Coronary artery (tissue), 2 donors: ENCODE data around the gene IQSEC3.

Source experiments
- DNase-seq: peaks from one replicate; pipeline ENCODE4 v3.0.0-alpha.2; 2017; ENCODE audit warnings: low spot score
- H3K27ac ChIP-seq, 2 donors: fragments of 200-600 bp; sonication (generic); one replicate each; pipeline ENCODE4 v1.5.1; 2016 to 2019
- H3K4me3 ChIP-seq: fragments of 200-600 bp; sonication (generic); 2 replicates; pipeline ENCODE4 v1.5.1; 2016; ENCODE audit warnings: mild to moderate bottlenecking, moderate library complexity
- CTCF ChIP-seq: fragments of 200-600 bp; sonication (generic); IDR thresholded peaks from one replicate; pipeline ENCODE4 v1.5.1; 2019; ENCODE audit warnings: antibody characterized with exemption

IQSEC3 gene

GRCh38 chr12:219891-220352 is 153.4 kb downstream of the IQSEC3 start:
- Histone ChIP-seq H3K27ac (no peak overlapping the region), H3K4me3 (no peak overlapping the region)
- DNase-seq: no peak
- no peak for TF ChIP-seq CTCF

GRCh38 chr12:220491-220890 is 153.9 kb downstream of the IQSEC3 start:
- no peak for TF ChIP-seq CTCF
- DNase-seq: no peak
- no peak overlapping the region for H3K27ac ChIP-seq
- H3K4me3 ChIP-seq: no peak overlapping the region

GRCh38 chr12:220946-221550 is 154.5 kb downstream of the IQSEC3 start:
- DNase-seq: no peak
- TF ChIP-seq CTCF: no peak
- no peak overlapping the region for H3K27ac ChIP-seq
- no peak overlapping the region for H3K4me3 ChIP-seq

DNA sequence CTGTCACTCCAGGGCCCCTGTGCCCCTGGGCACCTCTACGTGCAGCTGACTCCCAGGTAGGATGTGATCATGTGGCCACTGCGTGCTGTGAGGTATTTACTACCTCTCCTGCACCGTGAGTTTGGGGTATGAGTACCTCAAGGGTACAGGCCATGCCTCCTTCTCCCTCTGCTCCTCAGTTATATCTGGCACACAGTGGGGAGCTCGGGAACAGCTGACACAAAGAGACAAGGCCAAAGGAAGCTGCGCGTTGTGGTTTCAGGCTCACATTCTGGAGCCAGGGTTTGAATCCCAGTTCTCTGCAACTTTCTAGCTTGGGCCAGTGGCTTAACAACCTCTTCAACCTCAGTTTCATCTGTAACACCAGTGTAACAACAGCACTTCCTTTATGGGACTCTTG is 155.2 kb downstream of the IQSEC3 start:
- no peak overlapping the region for H3K4me3 ChIP-seq
- no peak for DNase-seq
- no peak for TF ChIP-seq CTCF
- no peak overlapping the region for H3K27ac ChIP-seq

GRCh38 chr12:223841-224240 is 157.3 kb downstream of the IQSEC3 start:
- no peak overlapping the region for H3K27ac ChIP-seq
- no peak for TF ChIP-seq CTCF

DNA sequence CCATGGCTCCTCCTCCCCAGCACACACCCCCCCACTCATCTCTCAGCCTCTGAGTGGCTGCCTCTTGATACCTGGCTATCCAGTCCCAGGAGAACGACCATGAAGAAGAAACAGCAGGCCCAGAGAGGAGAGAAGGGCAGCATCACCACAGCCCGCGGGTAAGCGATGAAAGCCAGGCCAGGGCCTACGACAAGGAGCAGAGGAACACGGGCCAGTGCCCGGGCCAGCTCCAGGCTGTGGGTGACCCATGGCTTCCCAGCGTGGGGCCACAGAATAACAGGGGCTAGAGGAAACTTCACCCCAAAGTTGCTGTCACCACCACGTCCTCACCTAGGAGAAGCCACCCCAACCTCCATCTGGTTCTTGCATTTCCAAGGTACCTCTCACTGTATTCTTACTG is 157.8 kb downstream of the IQSEC3 start:
- Histone ChIP-seq H3K27ac (no peak overlapping the region), H3K4me3 (no peak overlapping the region)
- peak; percentile 52 for DNase-seq
- TF ChIP-seq CTCF: no peak

More at GRCh38 chr12:223841-224240, 157.3 kb downstream of the IQSEC3 start:
- no peak overlapping the region for H3K4me3 ChIP-seq
- DNase-seq: peak; percentile 47

DNA sequence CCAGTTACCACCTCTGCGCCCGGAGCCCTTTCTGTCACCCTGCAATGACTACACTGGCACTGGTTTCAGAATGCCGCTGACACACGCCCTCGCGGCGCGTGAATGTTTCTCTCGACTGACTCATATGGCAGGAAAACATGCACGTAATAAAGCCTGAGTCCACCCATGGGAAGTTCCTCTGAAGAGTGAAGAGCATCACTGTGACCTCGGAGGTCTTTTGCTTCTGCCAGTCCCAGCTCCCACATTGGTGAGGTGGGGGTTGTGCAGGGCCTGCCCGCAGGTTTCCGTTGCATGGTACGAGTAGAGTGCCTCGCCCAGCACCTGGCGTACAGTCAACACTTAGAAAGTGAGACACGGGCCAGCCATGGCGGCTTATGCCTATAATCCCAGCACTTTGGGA is 158.4 kb downstream of the IQSEC3 start:
- no peak for TF ChIP-seq CTCF
- peak; percentile 54 for DNase-seq
- no peak overlapping the region for H3K27ac ChIP-seq
- H3K4me3 ChIP-seq: no peak overlapping the region
